Measurements from ENCODE around the gene RNASEL. TPM values are rescaled to one million over a fixed set of nuclear protein-coding genes. Genes with fewer than 3 reads are reported as not detected.
"Not testable (repeated sequence)": the region's sequence is repeated elsewhere in the genome, so short reads cannot be mapped to it uniquely, and the experiment has no call there.

The RNASEL gene
- total RNA-seq, 6 donors from 2014 or later, result 8.5 to 16.8 (median 12.0) TPM

DNA sequence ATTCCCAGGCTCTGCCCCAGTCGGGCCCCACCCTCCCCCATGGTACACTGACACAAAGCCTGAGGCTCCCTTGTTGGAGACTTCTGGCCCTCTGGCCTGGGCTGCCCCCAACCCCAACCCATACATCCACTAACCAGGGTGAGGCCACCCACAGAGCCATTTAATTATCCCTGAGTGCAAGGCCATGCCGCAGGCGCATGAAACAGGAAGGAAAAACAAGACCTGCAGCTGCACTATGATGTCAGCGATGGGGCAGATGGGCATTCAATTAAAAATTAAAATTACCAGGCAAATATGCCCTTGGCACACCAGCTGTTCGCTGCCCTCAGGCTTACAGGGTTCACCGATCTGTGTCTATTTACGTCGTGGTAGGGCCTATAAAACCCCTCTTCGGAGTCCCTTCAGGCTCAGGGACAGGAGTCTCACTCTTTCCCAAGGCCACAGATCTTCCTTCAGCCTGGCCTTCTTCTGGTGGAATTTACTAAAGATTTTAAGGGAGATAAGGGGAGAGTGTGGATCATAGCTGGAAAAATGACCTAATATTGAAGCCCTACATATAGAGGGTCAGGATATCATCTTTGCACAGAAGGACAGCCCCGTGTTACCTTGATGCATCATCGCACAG is 44.7 kb upstream of the RNASEL start:
- no peak for DNase-seq
- no peaks in the 10 kb centered on the region for H3K27me3 ChIP-seq
- peaks cover 0 to 12% (median 7%) of the 10 kb centered on the region in 4 donors for H3K4me1 ChIP-seq
- H3K4me3 ChIP-seq, result no peak overlapping the region
- no peaks in the 10 kb centered on the region for H3K9me3 ChIP-seq
- 82 to 85% methylated on average over 11 of the region's 11 CpGs for WGBS, 2 donors
- no peak overlapping the region for H3K27ac ChIP-seq
- no peak for ATAC-seq (ENCODE audit: low FRiP score in 2 of 2)
- TF ChIP-seq POLR2AphosphoS5 (IDR thresholded peaks at IDR 0.05) (no peak), EP300 (IDR thresholded peaks at IDR 0.05) (no peak), POLR2A (IDR thresholded peaks at IDR 0.05) (no peak)
- TF ChIP-seq, protein P1, sequence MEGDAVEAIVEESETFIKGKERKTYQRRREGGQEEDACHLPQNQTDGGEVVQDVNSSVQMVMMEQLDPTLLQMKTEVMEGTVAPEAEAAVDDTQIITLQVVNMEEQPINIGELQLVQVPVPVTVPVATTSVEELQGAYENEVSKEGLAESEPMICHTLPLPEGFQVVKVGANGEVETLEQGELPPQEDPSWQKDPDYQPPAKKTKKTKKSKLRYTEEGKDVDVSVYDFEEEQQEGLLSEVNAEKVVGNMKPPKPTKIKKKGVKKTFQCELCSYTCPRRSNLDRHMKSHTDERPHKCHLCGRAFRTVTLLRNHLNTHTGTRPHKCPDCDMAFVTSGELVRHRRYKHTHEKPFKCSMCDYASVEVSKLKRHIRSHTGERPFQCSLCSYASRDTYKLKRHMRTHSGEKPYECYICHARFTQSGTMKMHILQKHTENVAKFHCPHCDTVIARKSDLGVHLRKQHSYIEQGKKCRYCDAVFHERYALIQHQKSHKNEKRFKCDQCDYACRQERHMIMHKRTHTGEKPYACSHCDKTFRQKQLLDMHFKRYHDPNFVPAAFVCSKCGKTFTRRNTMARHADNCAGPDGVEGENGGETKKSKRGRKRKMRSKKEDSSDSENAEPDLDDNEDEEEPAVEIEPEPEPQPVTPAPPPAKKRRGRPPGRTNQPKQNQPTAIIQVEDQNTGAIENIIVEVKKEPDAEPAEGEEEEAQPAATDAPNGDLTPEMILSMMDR (IDR thresholded peaks at IDR 0.05), result no peak
- no peaks in the 10 kb centered on the region for H3K36me3 ChIP-seq

DNA sequence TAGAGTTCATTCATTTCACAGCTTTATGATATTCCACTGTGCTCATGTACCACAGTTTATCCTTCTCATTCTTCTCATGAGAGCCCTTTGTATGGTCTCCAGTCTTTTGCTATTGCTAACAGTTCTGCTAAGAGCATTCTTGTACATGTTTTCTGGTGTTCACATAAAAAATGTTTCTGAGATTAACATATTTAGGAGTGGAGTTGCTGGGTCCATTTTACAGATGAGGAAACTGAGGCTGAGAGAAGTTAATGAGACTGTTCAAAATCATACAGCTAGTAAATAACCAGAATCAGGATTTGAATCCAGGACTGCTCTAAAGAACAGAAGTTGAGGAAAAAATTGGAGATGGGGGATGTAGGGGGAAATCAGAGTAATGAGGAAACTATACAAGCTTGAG is 44.0 kb upstream of the RNASEL start:
- H3K27ac ChIP-seq, result no peak overlapping the region
- no peaks in the 10 kb centered on the region for H3K27me3 ChIP-seq
- H3K36me3 ChIP-seq, result no peaks in the 10 kb centered on the region
- H3K4me1 ChIP-seq, result peaks cover 0 to 12% (median 7%) of the 10 kb centered on the region in 4 donors
- TF ChIP-seq POLR2AphosphoS5 (IDR thresholded peaks at IDR 0.05), result no peak
- no peaks in the 10 kb centered on the region for H3K9me3 ChIP-seq
- DNase-seq (no peak), ATAC-seq (ENCODE audit: low FRiP score in 2 of 2) (no peak)
- no peak overlapping the region for H3K4me3 ChIP-seq

DNA sequence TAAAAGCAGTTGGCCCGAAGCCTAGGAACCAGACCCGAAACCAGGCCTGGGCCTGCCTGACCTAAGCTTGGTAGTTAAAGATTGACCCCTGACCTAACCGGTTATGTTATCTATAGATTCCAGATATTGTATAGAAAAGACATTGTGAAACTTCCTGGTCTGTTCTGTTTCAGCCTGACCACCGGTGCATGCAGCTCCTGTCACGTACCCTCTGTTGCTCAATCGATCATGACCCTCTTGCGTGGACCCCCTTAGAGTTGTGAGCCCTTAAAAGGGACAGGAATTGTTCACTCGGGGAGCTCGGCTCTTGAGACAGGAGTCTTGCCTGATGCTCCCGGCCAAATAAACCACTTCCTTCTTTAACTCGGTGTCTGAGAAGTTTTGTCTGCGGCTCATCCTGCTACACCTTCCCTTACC is 43.4 kb upstream of the RNASEL start:
- peaks cover 0 to 12% (median 7%) of the 10 kb centered on the region in 4 donors for H3K4me1 ChIP-seq
- H3K9me3 ChIP-seq; H3K4me3 ChIP-seq; H3K27me3 ChIP-seq; H3K36me3 ChIP-seq; H3K27ac ChIP-seq; ATAC-seq (ENCODE audit: low FRiP score in 2 of 2); DNase-seq: not testable (repeated sequence)
- WGBS, 2 donors, result 51 to 56% methylated on average over 12 of the region's 12 CpGs

DNA sequence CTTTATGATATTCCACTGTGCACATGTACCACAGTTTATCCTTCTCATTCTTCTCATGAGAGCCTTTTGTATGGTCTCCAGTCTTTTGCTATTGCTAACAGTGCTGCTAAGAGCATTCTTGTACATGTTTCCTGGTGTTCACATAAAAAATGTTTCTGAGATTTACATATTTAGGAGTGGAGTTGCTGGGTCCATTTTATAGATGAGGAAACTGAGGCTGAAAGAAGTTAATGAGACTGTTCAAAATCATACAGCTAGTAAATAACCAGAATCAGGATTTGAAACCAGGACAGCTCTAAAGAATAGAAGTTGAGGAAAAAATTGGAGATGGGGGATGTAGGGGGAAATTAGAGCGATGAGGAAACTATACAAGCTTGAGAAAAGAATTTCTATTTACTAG is 42.9 kb upstream of the RNASEL start:
- Histone ChIP-seq H3K4me1 (peaks cover 0 to 12% (median 7%) of the 10 kb centered on the region in 4 donors), H3K27me3 (no peaks in the 10 kb centered on the region), H3K36me3 (no peaks in the 10 kb centered on the region), H3K27ac (no peak overlapping the region), H3K4me3 (no peak overlapping the region), H3K9me3 (no peaks in the 10 kb centered on the region)
- TF ChIP-seq, protein P1 (IDR thresholded peaks at IDR 0.05), result no peak
- no peak for TF ChIP-seq EP300 (IDR thresholded peaks at IDR 0.05)
- TF ChIP-seq POLR2A (IDR thresholded peaks at IDR 0.05), result no peak
- ATAC-seq (ENCODE audit: low FRiP score in 2 of 2), result no peak
- no peak for DNase-seq
- 59 to 69% methylated on average over 1 of the region's 1 CpG for WGBS, 2 donors

DNA sequence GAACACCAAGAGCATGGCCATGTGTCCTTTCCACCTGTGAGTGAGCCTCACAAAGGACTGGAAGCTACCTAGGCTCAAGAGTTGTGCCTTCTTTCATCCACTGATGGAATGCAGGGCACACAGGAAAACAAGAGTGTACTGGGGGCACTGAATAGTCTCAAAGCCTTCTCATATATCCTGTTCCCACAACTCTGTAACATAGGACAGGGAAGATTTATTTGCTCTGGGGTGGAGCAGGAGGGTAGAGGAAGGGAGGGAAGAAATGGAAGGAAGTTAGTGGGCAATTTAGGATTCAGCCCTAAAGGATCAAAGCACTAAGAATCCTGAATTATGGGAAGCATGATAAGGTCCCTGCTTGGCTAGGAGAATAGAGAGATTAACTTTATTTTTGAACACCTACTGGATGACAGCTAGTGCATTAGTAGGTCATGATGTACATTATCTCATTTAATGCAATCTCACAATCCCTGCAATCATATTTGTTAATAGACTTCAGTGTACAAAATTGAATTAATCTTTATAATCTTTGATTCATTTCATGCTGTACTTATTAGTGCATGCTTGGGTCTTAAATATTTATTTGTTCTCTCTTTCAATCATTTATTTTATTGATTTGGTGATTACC is 42.1 kb upstream of the RNASEL start:
- Histone ChIP-seq H3K36me3 (no peaks in the 10 kb centered on the region), H3K4me1 (peaks cover 0 to 12% (median 7%) of the 10 kb centered on the region in 4 donors), H3K9me3 (no peaks in the 10 kb centered on the region), H3K27ac (no peak overlapping the region), H3K27me3 (no peaks in the 10 kb centered on the region), H3K4me3 (no peak overlapping the region)
- ATAC-seq (ENCODE audit: low FRiP score in 2 of 2) (no peak), DNase-seq (no peak)
- no peak for TF ChIP-seq POLR2A (IDR thresholded peaks at IDR 0.05)
- no peak for TF ChIP-seq EP300 (IDR thresholded peaks at IDR 0.05)
- TF ChIP-seq, protein P1 (IDR thresholded peaks at IDR 0.05), result no peak
- TF ChIP-seq POLR2AphosphoS5 (IDR thresholded peaks at IDR 0.05), result no peak

DNA sequence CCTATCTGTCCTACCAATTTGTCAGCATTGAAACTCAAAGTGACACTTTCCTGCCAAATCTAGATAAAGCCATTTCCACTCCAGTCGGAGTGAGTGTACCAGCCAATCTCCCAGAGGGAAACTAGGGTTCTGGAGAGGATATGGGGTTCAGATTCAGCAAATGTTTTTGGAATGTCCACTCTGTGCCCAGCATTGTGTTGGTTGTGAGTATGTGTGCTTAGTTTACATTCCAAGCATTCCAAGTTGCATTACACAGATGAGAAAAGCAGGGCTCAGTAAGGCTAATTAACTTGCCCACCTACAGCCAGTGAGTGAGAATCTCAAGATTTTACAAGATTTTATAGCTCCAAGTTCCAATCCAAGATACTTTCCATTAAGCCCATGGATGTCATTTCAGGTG is 41.5 kb upstream of the RNASEL start:
- ATAC-seq (ENCODE audit: low FRiP score in 2 of 2) (no peak), DNase-seq (no peak)
- no peak overlapping the region for H3K27ac ChIP-seq
- TF ChIP-seq POLR2AphosphoS5 (IDR thresholded peaks at IDR 0.05) (no peak), EP300 (IDR thresholded peaks at IDR 0.05) (no peak), POLR2A (IDR thresholded peaks at IDR 0.05) (no peak)
- TF ChIP-seq, protein P1 (IDR thresholded peaks at IDR 0.05), result no peak
- 41 to 50% methylated on average over 1 of the region's 1 CpG for WGBS, 2 donors
- H3K36me3 ChIP-seq, result no peaks in the 10 kb centered on the region
- no peak overlapping the region for H3K4me3 ChIP-seq
- no peaks in the 10 kb centered on the region for H3K9me3 ChIP-seq
- peaks cover 0 to 12% (median 7%) of the 10 kb centered on the region in 4 donors for H3K4me1 ChIP-seq
- no peaks in the 10 kb centered on the region for H3K27me3 ChIP-seq

All from upper lobe of left lung (tissue), 6 donors.